Measurements from ENCODE around the gene INO80D.

Gene INO80D

DNA sequence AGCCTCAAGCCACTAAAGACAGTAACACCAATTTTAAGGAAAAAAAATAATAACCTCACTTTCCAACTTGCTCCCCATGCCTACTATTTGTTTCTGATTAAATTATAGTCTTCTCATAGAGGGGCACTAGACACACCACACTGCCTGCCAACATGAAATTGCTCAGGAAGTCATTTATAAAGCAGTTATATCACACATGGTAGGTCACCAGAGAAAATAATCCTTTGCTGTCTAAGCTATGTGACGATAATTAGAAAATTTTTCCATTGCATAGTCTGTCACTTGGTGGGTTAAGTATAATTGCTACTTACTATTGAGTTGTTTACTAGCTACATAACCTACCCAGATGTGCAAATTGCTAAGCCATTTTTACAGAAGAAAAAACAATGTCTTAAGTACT, 85.2 kb downstream of the INO80D start:
- ChIA-PET CTCF (interaction anchor here (0.7 kb wide), 1 partner anchor 1855 kb away, joined by 3 read pairs; no protein-coding TSS in a partner anchor), POLR2A (ENCODE audit: low non-redundant PET) (no interaction called here)
- TF ChIP-seq, protein P1, sequence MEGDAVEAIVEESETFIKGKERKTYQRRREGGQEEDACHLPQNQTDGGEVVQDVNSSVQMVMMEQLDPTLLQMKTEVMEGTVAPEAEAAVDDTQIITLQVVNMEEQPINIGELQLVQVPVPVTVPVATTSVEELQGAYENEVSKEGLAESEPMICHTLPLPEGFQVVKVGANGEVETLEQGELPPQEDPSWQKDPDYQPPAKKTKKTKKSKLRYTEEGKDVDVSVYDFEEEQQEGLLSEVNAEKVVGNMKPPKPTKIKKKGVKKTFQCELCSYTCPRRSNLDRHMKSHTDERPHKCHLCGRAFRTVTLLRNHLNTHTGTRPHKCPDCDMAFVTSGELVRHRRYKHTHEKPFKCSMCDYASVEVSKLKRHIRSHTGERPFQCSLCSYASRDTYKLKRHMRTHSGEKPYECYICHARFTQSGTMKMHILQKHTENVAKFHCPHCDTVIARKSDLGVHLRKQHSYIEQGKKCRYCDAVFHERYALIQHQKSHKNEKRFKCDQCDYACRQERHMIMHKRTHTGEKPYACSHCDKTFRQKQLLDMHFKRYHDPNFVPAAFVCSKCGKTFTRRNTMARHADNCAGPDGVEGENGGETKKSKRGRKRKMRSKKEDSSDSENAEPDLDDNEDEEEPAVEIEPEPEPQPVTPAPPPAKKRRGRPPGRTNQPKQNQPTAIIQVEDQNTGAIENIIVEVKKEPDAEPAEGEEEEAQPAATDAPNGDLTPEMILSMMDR (conservative IDR thresholded peaks at IDR 0.05; ENCODE audit: low read depth), result no peak
- H3K27ac ChIP-seq, result no peak overlapping the region
- no peak for DNase-seq (ENCODE audit: low spot score)

GRCh38 chr2:205998583-205998982, 87.4 kb downstream of the INO80D start:
- ChIA-PET POLR2A (ENCODE audit: low non-redundant PET) (interaction anchor here (0.6 kb wide), 2 partner anchors 86 to 98 kb away, joined by 3 to 7 read pairs; no protein-coding TSS in a partner anchor), CTCF (no interaction called here)
- TF ChIP-seq, protein P1 (conservative IDR thresholded peaks at IDR 0.05; ENCODE audit: low read depth), result no peak
- DNase-seq (ENCODE audit: low spot score), result no peak
- H3K27ac ChIP-seq, result no peak overlapping the region

- no peak overlapping the region for H3K27ac ChIP-seq
- POLR2A ChIA-PET (ENCODE audit: low non-redundant PET), result no interaction called here
- CTCF ChIA-PET, result interaction anchor here (0.6 kb wide), 1 partner anchor 12 kb away, joined by 5 read pairs; no protein-coding TSS in a partner anchor
- TF ChIP-seq, protein P1 (conservative IDR thresholded peaks at IDR 0.05; ENCODE audit: low read depth), result no peak
- no peak for DNase-seq (ENCODE audit: low spot score)
Observed at GRCh38 chr2:205996161-205996560, 89.8 kb downstream of the INO80D start.

DNA sequence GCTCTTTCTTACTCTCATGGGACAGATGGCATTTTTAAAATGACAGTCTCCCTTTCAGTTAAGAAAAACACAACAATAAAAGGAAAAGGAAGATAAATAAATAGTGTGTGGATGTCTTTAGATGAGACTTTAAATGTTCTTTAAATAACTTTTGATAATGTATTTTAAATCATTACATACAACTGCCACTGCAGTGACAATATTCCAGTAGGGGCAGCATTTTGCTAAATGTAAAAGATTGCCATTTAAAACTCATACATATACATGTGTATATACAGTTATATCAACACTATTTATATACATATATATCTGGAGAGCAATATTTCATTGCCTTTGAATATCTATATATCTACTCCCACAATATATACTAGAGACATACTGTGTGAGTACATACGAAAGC, 90.7 kb downstream of the INO80D start:
- no peak for DNase-seq (ENCODE audit: low spot score)
- CTCF ChIA-PET, result interaction anchor here (0.6 to 1.2 kb wide), 2 partner anchors 36 to 1741 kb away, joined by 3 read pairs; no protein-coding TSS in a partner anchor
- no peak overlapping the region for H3K27ac ChIP-seq
- POLR2A ChIA-PET (ENCODE audit: low non-redundant PET), result no interaction called here
- TF ChIP-seq, protein P1 (conservative IDR thresholded peaks at IDR 0.05; ENCODE audit: low read depth), result no peak

- ChIA-PET POLR2A (ENCODE audit: low non-redundant PET) (no interaction called here), CTCF (interaction anchor here (1.2 kb wide), 1 partner anchor 35 kb away, joined by 3 read pairs; no protein-coding TSS in a partner anchor)
- TF ChIP-seq, protein P1 (conservative IDR thresholded peaks at IDR 0.05; ENCODE audit: low read depth), result no peak
- DNase-seq (ENCODE audit: low spot score), result no peak
- no peak overlapping the region for H3K27ac ChIP-seq
Observed at GRCh38 chr2:205994344-205994743, 91.6 kb downstream of the INO80D start.

- POLR2A ChIA-PET (ENCODE audit: low non-redundant PET), result no interaction called here
- TF ChIP-seq, protein P1 (conservative IDR thresholded peaks at IDR 0.05; ENCODE audit: low read depth), result no peak
- CTCF ChIA-PET, result no interaction called here
- no peak overlapping the region for H3K27ac ChIP-seq
- no peak for DNase-seq (ENCODE audit: low spot score)
Observed at GRCh38 chr2:205990104-205990503, 95.9 kb downstream of the INO80D start.

All from RWPE1 (cell line).